BJ (cell line): ENCODE measurements around the gene KCNJ11. TPM values are rescaled to one million over a fixed set of nuclear protein-coding genes. Genes with fewer than 3 reads are reported as not detected.

Experiments
- CTCF ChIA-PET: fragments of 350-600 bp; formaldehyde crosslinking; extraction: SDS; loops from one replicate; lab custom pipeline; 2021; ENCODE audit warnings: antibody characterized with exemption, inconsistent platforms; lab: Yijun Ruan, JAX
- POLR2A ChIA-PET: fragments of 300-600 bp; sonication (Branson Sonifier 250); formaldehyde crosslinking; extraction: SDS; loops from one replicate; lab custom pipeline; 2021; ENCODE audit warnings: antibody characterized with exemption; lab: Charles Lee
- DNase-seq: peaks from one replicate; pipeline ENCODE4 v3.0.0-alpha.2; 2011; ENCODE audit warnings: low read depth
- H3K27me3 ChIP-seq: 2 replicates; pipeline ENCODE4 v1.6.0; 2011; ENCODE audit warnings: low read length; ENCODE audit not compliant: control insufficient read depth, insufficient read depth
- H3K36me3 ChIP-seq: 2 replicates; pipeline ENCODE4 v1.5.1; 2011; ENCODE audit warnings: low read length; ENCODE audit not compliant: control insufficient read depth, insufficient read depth
- H3K4me3 ChIP-seq: 2 replicates; pipeline ENCODE4 v1.5.1; 2011; ENCODE audit warnings: low read depth, mild to moderate bottlenecking, control low read depth, low read length
- polyA plus RNA-seq: library from polyadenylated mRNA; depleted of rRNA; stranded (reverse); fragments of >200 nt; gene quantifications from 2 replicates; pipeline ENCODE4 v1.2.3, GENCODE V29; 2011
- TF ChIP-seq, protein P1 (sequence below): IDR thresholded peaks from 2 replicates; pipeline ENCODE4 v1.5.1; 2011; ENCODE audit warnings: low read depth, mild to moderate bottlenecking, control low read depth, inconsistent platforms, low read length, moderate library complexity; ENCODE audit not compliant: insufficient read depth

The KCNJ11 gene
- polyA plus RNA-seq, 1 experiment = not detected

DNA sequence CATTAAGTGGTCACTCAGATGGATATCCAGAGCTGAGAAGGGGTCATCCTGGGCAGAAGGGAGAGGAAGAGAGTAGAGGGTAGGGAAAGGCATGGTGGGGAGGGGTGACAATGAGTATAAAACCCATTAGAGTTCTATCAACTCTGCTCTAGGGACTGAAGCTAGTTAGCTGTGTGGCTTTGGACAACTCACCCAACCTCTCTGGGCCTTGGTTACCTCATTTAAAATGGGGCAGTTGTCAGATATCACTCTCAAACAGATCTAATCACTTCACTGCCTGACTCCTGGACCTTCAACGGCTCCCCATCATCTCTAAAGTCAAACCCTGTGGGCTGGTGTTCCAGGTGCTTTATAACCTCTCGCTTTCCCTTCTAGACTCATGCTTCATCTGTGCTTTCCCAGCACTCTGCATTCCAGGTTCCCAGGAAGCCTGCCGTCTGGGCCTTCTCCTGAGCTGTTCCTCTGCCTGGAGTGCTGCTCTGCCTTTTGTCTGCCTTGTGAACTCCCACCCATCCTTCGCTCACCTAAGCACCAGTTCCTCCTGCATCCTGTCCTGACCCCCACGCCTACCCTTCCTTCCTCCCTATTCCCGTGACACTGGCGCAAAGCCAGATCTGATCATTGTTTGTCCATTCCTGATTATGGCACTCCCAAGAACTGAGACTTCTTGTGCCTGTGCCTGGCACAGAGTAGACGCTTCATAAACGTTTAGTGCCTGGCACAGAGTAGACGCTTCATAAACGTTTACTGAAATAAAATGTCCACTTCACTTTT is 22.3 kb upstream of the KCNJ11 start:
- CTCF ChIA-PET = no interaction called here
- Histone ChIP-seq H3K36me3 (no peaks in the 10 kb centered on the region), H3K27me3 (peaks cover 2% of the 10 kb centered on the region), H3K4me3 (no peak overlapping the region)
- POLR2A ChIA-PET = no interaction called here
- TF ChIP-seq, protein P1, sequence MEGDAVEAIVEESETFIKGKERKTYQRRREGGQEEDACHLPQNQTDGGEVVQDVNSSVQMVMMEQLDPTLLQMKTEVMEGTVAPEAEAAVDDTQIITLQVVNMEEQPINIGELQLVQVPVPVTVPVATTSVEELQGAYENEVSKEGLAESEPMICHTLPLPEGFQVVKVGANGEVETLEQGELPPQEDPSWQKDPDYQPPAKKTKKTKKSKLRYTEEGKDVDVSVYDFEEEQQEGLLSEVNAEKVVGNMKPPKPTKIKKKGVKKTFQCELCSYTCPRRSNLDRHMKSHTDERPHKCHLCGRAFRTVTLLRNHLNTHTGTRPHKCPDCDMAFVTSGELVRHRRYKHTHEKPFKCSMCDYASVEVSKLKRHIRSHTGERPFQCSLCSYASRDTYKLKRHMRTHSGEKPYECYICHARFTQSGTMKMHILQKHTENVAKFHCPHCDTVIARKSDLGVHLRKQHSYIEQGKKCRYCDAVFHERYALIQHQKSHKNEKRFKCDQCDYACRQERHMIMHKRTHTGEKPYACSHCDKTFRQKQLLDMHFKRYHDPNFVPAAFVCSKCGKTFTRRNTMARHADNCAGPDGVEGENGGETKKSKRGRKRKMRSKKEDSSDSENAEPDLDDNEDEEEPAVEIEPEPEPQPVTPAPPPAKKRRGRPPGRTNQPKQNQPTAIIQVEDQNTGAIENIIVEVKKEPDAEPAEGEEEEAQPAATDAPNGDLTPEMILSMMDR = no peak
- DNase-seq = no peak

DNA sequence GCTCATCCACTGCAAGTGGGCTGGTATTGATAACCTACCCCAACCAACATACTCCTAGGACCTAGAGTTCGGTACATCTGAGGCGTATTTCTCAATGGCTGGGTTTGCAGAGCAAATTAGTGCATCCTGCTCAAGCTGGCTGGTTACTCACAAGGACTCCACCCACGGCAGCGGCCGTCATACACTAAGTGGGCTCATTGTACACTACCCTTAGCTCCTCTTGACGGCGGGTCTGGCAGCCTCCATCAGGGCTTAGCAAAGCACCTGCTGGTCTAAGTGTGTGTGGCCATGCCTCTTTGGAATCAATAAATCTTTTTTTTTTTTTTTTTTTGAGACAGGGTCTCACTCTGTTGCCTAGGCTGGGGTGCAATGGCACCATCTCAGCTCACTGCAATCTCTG is 20.2 kb upstream of the KCNJ11 start:
- TF ChIP-seq, protein P1 = no peak
- ChIA-PET CTCF (interaction anchor here (0.6 to 0.7 kb wide), 2 partner anchors 25 to 425 kb away, joined by 4 to 6 read pairs; no protein-coding TSS in a partner anchor), POLR2A (no interaction called here)
- H3K36me3 ChIP-seq = no peaks in the 10 kb centered on the region
- no peak for DNase-seq
- H3K27me3 ChIP-seq = peaks cover under 1% of the 10 kb centered on the region
- H3K4me3 ChIP-seq = no peak overlapping the region

DNA sequence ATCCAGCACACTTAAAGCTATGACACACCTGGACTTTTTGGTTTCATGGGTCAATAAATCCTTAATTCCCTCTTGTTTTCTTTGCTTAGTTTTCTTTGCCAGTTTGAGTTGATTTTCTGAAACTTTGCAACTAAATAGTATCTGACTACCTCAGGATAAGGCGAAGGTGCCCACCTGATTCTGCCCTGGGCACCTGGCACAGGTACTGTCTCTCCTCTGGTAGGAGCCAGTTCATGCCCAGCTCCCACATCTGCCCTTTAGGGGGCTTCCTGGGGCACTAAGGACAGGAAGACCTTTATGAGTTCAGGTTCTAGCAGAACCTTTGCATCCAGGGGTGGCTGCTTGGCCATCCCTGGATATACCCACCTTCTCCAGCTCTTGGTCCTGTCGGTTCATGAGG is 19.6 kb upstream of the KCNJ11 start:
- no peak for DNase-seq
- Histone ChIP-seq H3K27me3 (no peaks in the 10 kb centered on the region; the same call in 1 of the 2 replicates), H3K4me3 (no peak overlapping the region), H3K36me3 (no peaks in the 10 kb centered on the region)
- ChIA-PET CTCF (interaction anchor here (0.7 to 1.4 kb wide), 2 partner anchors 10 to 24 kb away, joined by 3 to 4 read pairs; no protein-coding TSS in a partner anchor), POLR2A (no interaction called here)
- TF ChIP-seq, protein P1 = no peak

DNA sequence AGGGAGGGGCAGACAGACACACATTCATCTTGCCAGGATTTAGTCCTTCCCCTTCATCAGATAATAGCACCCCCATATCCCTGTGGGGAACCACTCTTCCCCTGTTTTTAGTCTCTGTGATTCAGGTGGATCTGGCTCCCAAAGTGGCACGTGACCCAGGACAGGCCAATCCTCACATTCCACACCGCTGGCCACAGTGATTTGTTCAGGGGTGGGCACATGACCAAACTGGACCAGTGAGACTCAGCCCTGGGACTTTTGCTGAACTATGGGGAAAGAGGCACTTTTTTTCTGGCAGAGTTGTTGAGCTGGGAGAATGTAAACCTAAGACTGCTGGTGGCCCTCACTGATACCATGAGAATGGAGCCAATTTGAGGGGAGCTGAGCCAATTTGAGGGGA is 19.1 kb upstream of the KCNJ11 start:
- no peak for DNase-seq
- Histone ChIP-seq H3K36me3 (no peaks in the 10 kb centered on the region), H3K27me3 (no peaks in the 10 kb centered on the region), H3K4me3 (no peak overlapping the region)
- ChIA-PET POLR2A (no interaction called here), CTCF (interaction anchor here (0.7 to 1.4 kb wide), 3 partner anchors 10 to 121 kb away, joined by 3 to 4 read pairs (median 3); no protein-coding TSS in a partner anchor)
- TF ChIP-seq, protein P1 = no peak

DNA sequence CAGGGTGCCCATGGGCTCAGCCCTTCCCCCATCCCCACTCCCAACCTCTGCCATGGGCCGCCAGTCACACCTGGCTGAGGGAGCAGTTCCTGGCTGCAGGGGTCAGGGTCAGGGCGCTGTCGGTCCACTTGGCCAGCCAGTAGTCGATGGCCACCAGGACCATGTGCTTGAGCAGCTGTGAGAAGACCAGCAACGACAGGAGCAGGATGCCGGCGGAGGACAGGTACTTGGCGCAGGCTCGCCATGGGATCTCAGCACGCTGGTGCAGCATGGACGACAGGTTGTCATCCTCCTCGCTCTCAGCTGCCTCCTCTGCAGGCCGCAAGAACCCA is 18.3 kb upstream of the KCNJ11 start:
- TF ChIP-seq, protein P1 = no peak
- no peak for DNase-seq
- ChIA-PET POLR2A (no interaction called here), CTCF (interaction anchor here (0.9 to 1.4 kb wide), 3 partner anchors 9 to 121 kb away, joined by 3 to 6 read pairs (median 4); no protein-coding TSS in a partner anchor)
- Histone ChIP-seq H3K27me3 (no peaks in the 10 kb centered on the region), H3K4me3 (no peak overlapping the region), H3K36me3 (no peaks in the 10 kb centered on the region)
